Aorta (tissue), 5 donors: ENCODE results near the gene CACNB4. TPM values are rescaled to one million over a fixed set of nuclear protein-coding genes. Genes with fewer than 3 reads are reported as not detected.
A peak's percentile ranks its signal among the peaks of the same experiment; 100 is the strongest.
"Not testable (repeated sequence)": the region's sequence is repeated elsewhere in the genome, so short reads cannot be mapped to it uniquely, and the experiment has no call there.

Source experiments
- ATAC-seq: fragments of 200-7000 bp; cut with Tn5 transposase; one replicate; pipeline ENCODE4 v1.9.1; 2022; ENCODE audit warnings: moderate library complexity; ENCODE audit not compliant: low FRiP score
- DNase-seq, 2 donors: peaks; one replicate each; pipeline ENCODE4 v3.0.0-alpha.2; 2020
- H3K27ac ChIP-seq, 2 donors: one replicate each; pipeline ENCODE4 v1.5.1; 2013; ENCODE audit warnings: low read length in 2 of 2, mild to moderate bottlenecking in 2 of 2, moderate library complexity in 2 of 2, control low read depth in 1 of 2, inconsistent platforms in 1 of 2, low read depth in 1 of 2
- H3K27me3 ChIP-seq, 2 donors: one replicate each; pipeline ENCODE4 v1.6.1; 2013; ENCODE audit warnings: control low read depth in 1 of 2, low read length in 1 of 2, mild to moderate bottlenecking in 1 of 2, moderate library complexity in 1 of 2; ENCODE audit not compliant: insufficient read depth in 2 of 2, control insufficient read depth in 1 of 2
- H3K36me3 ChIP-seq, 2 donors: one replicate each; pipeline ENCODE4 v1.6.1; 2013; ENCODE audit warnings: control low read depth in 1 of 2, low read length in 1 of 2, mild to moderate bottlenecking in 1 of 2; ENCODE audit not compliant: insufficient read depth in 2 of 2, control insufficient read depth in 1 of 2
- H3K4me1 ChIP-seq, 2 donors: one replicate each; pipeline ENCODE4 v1.6.1; 2013; ENCODE audit warnings: low read length in 2 of 2, control low read depth in 1 of 2, mild to moderate bottlenecking in 1 of 2, moderate library complexity in 1 of 2; ENCODE audit not compliant: insufficient read depth in 2 of 2, control insufficient read depth in 1 of 2
- H3K4me3 ChIP-seq, 2 donors: one replicate each; pipeline ENCODE4 v1.5.1; 2013; ENCODE audit warnings: low read length in 2 of 2, control low read depth in 1 of 2, mild to moderate bottlenecking in 1 of 2
- H3K9me3 ChIP-seq: one replicate; pipeline ENCODE4 v1.6.1; 2013; ENCODE audit warnings: mild to moderate bottlenecking, low read length; ENCODE audit not compliant: control insufficient read depth
- WGBS, 2 donors: extraction: QIAGEN DNeasy Blood & Tissue Kit; methylation state at CpG; one replicate each; pipeline ENCODE4 v1.1.7; 2013; 5-methylcytosine and 5-hydroxymethylcytosine counted together
- intact Hi-C, 2 donors: fragments of 100-400 bp; cut with DNase I; formaldehyde crosslinking; loops; one replicate each; pipeline versions ENCODE4 v1.14.2 to v1.15.0; 2022
- polyA plus RNA-seq, 2 donors: library from polyadenylated mRNA; stranded (reverse); fragments of 200-250 nt; gene quantifications; one replicate each; pipeline ENCODE4 v1.2.3, GENCODE V29; 2013
- total RNA-seq, 2 donors: library from RNA; stranded (reverse); fragmentation: NEBNext Ultra II Directional; extraction: Animal tissue kit (Norgen Biotek cat#: 25700); gene quantifications; one replicate each; pipeline ENCODE4 v1.2.1, GENCODE V29; 2021
- donor health status: healthy with polysubstance abuse.
- donor health status: Bipolar disorder and iron deficiency.
- donor health status: DM: no; HTN: no; CAD: no.
- donor health status: DM: no; HTN: no; CAD: no.
- donor health status: DM: yes; HTN: yes; CAD: no.

Gene CACNB4
- total and polyA plus RNA-seq, 4 donors: 1.2 to 14.3 (median 3.2) TPM

GRCh38 chr2:151945602-151946001 lies 153.2 kb downstream of the CACNB4 start:
- no peak for DNase-seq
- no peak for ATAC-seq
- WGBS, 2 donors: 97 to 98% methylated on average over 7 of the region's 7 CpGs
- no peak overlapping the region for H3K4me3 ChIP-seq
- peaks cover 0 to 12% of the 10 kb centered on the region in 2 donors for H3K4me1 ChIP-seq
- H3K27ac ChIP-seq: peak overlapping the region in 1 of 2 donors; percentile 33
- H3K9me3 ChIP-seq: no peaks in the 10 kb centered on the region
- H3K36me3 ChIP-seq: no peaks in the 10 kb centered on the region
- H3K27me3 ChIP-seq: no peaks in the 10 kb centered on the region
- intact Hi-C loops: loop anchor here (5.0 to 10.0 kb wide), 4 partner anchors 57 to 121 kb away; partner anchors contain the start of gene ARL5A (in 2 of the 2)

GRCh38 chr2:151945186-151945585 lies 153.7 kb downstream of the CACNB4 start:
- no peak for DNase-seq
- Histone ChIP-seq H3K27me3 (no peaks in the 10 kb centered on the region), H3K4me3 (no peak overlapping the region), H3K4me1 (peaks cover 0 to 12% of the 10 kb centered on the region in 2 donors), H3K27ac (peak overlapping the region in 1 of 2 donors; percentile 33), H3K9me3 (no peaks in the 10 kb centered on the region), H3K36me3 (no peaks in the 10 kb centered on the region)
- ATAC-seq: no peak
- intact Hi-C loops: loop anchor here (5.0 to 10.0 kb wide), 4 partner anchors 57 to 120 kb away; partner anchors contain the start of gene ARL5A (in 2 of the 2)
- 98% methylated on average over 2 of the region's 2 CpGs for WGBS, 2 donors

GRCh38 chr2:151943461-151943860 lies 155.4 kb downstream of the CACNB4 start:
- intact Hi-C loops: loop anchor here (10.0 kb wide), 2 partner anchors 59 to 119 kb away; partner anchors contain the start of gene ARL5A (in 1 of the 2)
- Histone ChIP-seq H3K9me3 (no peaks in the 10 kb centered on the region), H3K4me1 (peaks cover 0 to 9% of the 10 kb centered on the region in 2 donors), H3K36me3 (no peaks in the 10 kb centered on the region), H3K27ac (no peak overlapping the region), H3K27me3 (no peaks in the 10 kb centered on the region), H3K4me3 (no peak overlapping the region)
- DNase-seq (no peak), ATAC-seq (no peak)
- WGBS, 2 donors: 69 to 84% methylated on average over 1 of the region's 1 CpG

GRCh38 chr2:151942540-151943205 lies 156.2 kb downstream of the CACNB4 start:
- intact Hi-C loops: loop anchor here (10.0 kb wide), 2 partner anchors 58 to 118 kb away; partner anchors contain the start of gene ARL5A (in 1 of the 2)
- not testable (repeated sequence) for H3K9me3 ChIP-seq, H3K27ac ChIP-seq, H3K4me1 ChIP-seq, H3K4me3 ChIP-seq, H3K27me3 ChIP-seq, H3K36me3 ChIP-seq, ATAC-seq, DNase-seq
- 80 to 87% methylated on average over 10 of the region's 10 CpGs for WGBS, 2 donors

- Histone ChIP-seq H3K9me3 (no peaks in the 10 kb centered on the region), H3K4me1 (no peaks in the 10 kb centered on the region), H3K36me3 (no peaks in the 10 kb centered on the region), H3K27me3 (no peaks in the 10 kb centered on the region), H3K27ac (no peak overlapping the region), H3K4me3 (no peak overlapping the region)
- DNase-seq: no peak
- ATAC-seq: no peak
- intact Hi-C loops: no loop called here
These were observed 160.9 kb downstream of the CACNB4 start for GRCh38 chr2:151937966-151938365.

GRCh38 chr2:151936626-151937025 lies 162.2 kb downstream of the CACNB4 start:
- Histone ChIP-seq H3K27me3 (no peaks in the 10 kb centered on the region), H3K27ac (no peak overlapping the region), H3K4me3 (no peak overlapping the region), H3K9me3 (no peaks in the 10 kb centered on the region), H3K36me3 (no peaks in the 10 kb centered on the region), H3K4me1 (no peaks in the 10 kb centered on the region)
- intact Hi-C loops: no loop called here
- DNase-seq (no peak), ATAC-seq (no peak)
- 84 to 85% methylated on average over 4 of the region's 4 CpGs for WGBS, 2 donors

GRCh38 chr2:151933266-151933804 lies 165.5 kb downstream of the CACNB4 start:
- no peak overlapping the region for H3K27ac ChIP-seq
- ATAC-seq: no peak
- H3K9me3 ChIP-seq: no peaks in the 10 kb centered on the region
- no peak for DNase-seq
- H3K4me1 ChIP-seq: no peaks in the 10 kb centered on the region
- no peaks in the 10 kb centered on the region for H3K27me3 ChIP-seq
- no peaks in the 10 kb centered on the region for H3K36me3 ChIP-seq
- H3K4me3 ChIP-seq: no peak overlapping the region
- intact Hi-C loops: no loop called here

GRCh38 chr2:151931756-151932155 lies 167.1 kb downstream of the CACNB4 start:
- no peak overlapping the region for H3K27ac ChIP-seq
- WGBS, 2 donors: 96 to 100% methylated on average over 1 of the region's 1 CpG
- H3K36me3 ChIP-seq: no peaks in the 10 kb centered on the region
- intact Hi-C loops: no loop called here
- ATAC-seq (no peak), DNase-seq (no peak)
- no peaks in the 10 kb centered on the region for H3K4me1 ChIP-seq
- no peaks in the 10 kb centered on the region for H3K27me3 ChIP-seq
- H3K4me3 ChIP-seq: no peak overlapping the region
- no peaks in the 10 kb centered on the region for H3K9me3 ChIP-seq

GRCh38 chr2:151931030-151931611 lies 167.7 kb downstream of the CACNB4 start:
- Histone ChIP-seq H3K4me1 (no peaks in the 10 kb centered on the region), H3K9me3 (no peaks in the 10 kb centered on the region), H3K27me3 (no peaks in the 10 kb centered on the region), H3K4me3 (no peak overlapping the region), H3K36me3 (no peaks in the 10 kb centered on the region), H3K27ac (no peak overlapping the region)
- 94 to 97% methylated on average over 1 of the region's 1 CpG for WGBS, 2 donors
- intact Hi-C loops: no loop called here
- no peak for DNase-seq
- no peak for ATAC-seq
